MCF 10A (cell line): ENCODE results near the gene LSP1. TPM values are rescaled to one million over a fixed set of nuclear protein-coding genes. Genes with fewer than 3 reads are reported as not detected.

Experiments used
- BruUV-seq: library from RNA; stranded (reverse); fragments of 400-500 nt; replicated peaks from 2 replicates; lab custom pipeline; 2021; lab: Mats Ljungman, UMichigan
- CTCF ChIA-PET: fragments of 300-600 bp; sonication (Branson Sonifier 250); formaldehyde crosslinking; extraction: SDS; loops from one replicate; lab custom pipeline; 2021; ENCODE audit warnings: antibody characterized with exemption, inconsistent platforms; lab: Yijun Ruan, JAX
- POLR2A ChIA-PET: fragments of 300-600, 350-650 bp; sonication (Branson Sonifier 250); formaldehyde crosslinking; extraction: SDS; loops from one replicate; lab custom pipeline; 2020; ENCODE audit warnings: antibody characterized with exemption, inconsistent platforms; lab: Yijun Ruan, JAX
- DNase-seq: peaks from one replicate; pipeline ENCODE4 v3.0.0-alpha.2; 2018; ENCODE audit not compliant: unreplicated experiment
- H3K27ac Mint-ChIP-seq: one replicate; pipeline ENCODE4 v1.8.0; 2022; ENCODE audit warnings: mild to moderate bottlenecking, low read depth, mixed read lengths; ENCODE audit not compliant: unreplicated experiment
- H3K27me3 Mint-ChIP-seq: one replicate; pipeline ENCODE4 v1.8.0; 2022; ENCODE audit warnings: mixed read lengths; ENCODE audit not compliant: insufficient read depth, unreplicated experiment
- H3K36me3 Mint-ChIP-seq: one replicate; pipeline ENCODE4 v1.8.0; 2022; ENCODE audit warnings: mild to moderate bottlenecking, moderate library complexity, mixed read lengths; ENCODE audit not compliant: insufficient read depth, unreplicated experiment
- H3K4me1 Mint-ChIP-seq: one replicate; pipeline ENCODE4 v1.8.0; 2022; ENCODE audit warnings: mixed read lengths; ENCODE audit not compliant: insufficient read depth, unreplicated experiment
- H3K4me3 Mint-ChIP-seq: one replicate; pipeline ENCODE4 v1.8.0; 2022; ENCODE audit warnings: mild to moderate bottlenecking, moderate library complexity, mixed read lengths; ENCODE audit not compliant: unreplicated experiment
- H3K9me3 Mint-ChIP-seq: one replicate; pipeline ENCODE4 v1.8.0; 2022; ENCODE audit warnings: mixed read lengths; ENCODE audit not compliant: unreplicated experiment
- intact Hi-C: fragments of 100-400 bp; cut with micrococcal nuclease; formaldehyde crosslinking; loops from 2 replicates; pipeline ENCODE4 v1.14.1; 2022
- total RNA-seq: library from RNA; stranded (reverse); gene quantifications from 2 replicates; pipeline ENCODE4 v1.2.3, GENCODE V29; 2022
- TF ChIP-seq, protein P1 (sequence below): fragments of 200-600 bp; IDR thresholded peaks from one replicate; pipeline ENCODE4 v1.8.0; 2022; ENCODE audit warnings: antibody characterized with exemption, mild to moderate bottlenecking; ENCODE audit not compliant: unreplicated experiment

LSP1 gene
- total RNA-seq, 1 experiment from 2014 or later = 3.7 TPM

GRCh38 chr11:1847926-1848639, 4.8 kb upstream of the LSP1 start:
- H3K4me1 Mint-ChIP-seq = peaks cover 36% of the 10 kb centered on the region

DNA sequence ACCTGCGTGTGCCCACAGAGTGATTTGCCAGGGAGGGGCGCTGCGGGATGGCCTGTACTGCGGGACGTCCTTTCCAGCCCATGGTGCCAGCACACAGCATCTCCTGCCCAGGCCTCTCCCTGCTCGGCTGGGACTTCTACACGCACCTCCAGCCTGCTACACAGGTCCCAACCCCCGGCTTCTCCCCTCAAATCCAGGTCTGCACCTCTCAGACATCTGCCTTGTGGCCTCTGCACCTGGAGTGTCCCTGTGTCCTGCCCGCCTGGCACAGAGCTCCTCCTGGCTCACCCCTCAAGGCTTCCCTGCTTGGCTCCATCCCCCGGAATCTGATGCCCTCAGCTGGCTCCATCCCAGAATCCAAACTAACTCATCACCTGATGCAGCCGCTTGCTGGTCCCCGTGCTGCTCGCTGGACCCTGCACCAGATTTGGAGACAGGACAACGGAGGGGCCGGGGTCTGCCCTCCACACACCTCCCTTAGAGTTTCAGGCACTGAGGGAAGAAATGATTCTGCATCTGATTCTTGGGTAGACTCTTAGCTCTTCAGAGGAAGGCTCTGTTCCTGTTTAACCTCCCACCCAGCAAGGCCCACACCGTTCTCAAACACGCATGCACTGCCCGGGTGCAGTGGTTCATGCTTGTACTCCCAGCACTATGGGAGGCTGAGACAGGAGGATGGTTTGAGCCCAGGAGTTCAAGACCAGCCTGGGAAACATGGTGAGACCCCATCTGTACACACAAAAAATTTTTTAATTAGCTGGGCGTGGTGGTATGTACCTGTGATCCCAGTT, 4.0 kb upstream of the LSP1 start:
- Mint-ChIP-seq H3K4me3 (no peak overlapping the region), H3K27me3 (no peaks in the 10 kb centered on the region), H3K4me1 (peaks cover 29% of the 10 kb centered on the region), H3K36me3 (peaks cover 10% of the 10 kb centered on the region), H3K9me3 (no peaks in the 10 kb centered on the region), H3K27ac (no peak overlapping the region)
- DNase-seq = no peak
- CTCF ChIA-PET = interaction anchor here (1.1 to 2.7 kb wide), 3 partner anchors 16 to 155 kb away, joined by 3 to 11 read pairs (median 5); no protein-coding TSS in a partner anchor
- POLR2A ChIA-PET = interaction anchor here (0.9 to 1.0 kb wide), 2 partner anchors 9 to 14 kb away, joined by 3 to 6 read pairs; partner anchors contain the start of gene SYT8
- BruUV-seq = no TSS peak
- TF ChIP-seq, protein P1, sequence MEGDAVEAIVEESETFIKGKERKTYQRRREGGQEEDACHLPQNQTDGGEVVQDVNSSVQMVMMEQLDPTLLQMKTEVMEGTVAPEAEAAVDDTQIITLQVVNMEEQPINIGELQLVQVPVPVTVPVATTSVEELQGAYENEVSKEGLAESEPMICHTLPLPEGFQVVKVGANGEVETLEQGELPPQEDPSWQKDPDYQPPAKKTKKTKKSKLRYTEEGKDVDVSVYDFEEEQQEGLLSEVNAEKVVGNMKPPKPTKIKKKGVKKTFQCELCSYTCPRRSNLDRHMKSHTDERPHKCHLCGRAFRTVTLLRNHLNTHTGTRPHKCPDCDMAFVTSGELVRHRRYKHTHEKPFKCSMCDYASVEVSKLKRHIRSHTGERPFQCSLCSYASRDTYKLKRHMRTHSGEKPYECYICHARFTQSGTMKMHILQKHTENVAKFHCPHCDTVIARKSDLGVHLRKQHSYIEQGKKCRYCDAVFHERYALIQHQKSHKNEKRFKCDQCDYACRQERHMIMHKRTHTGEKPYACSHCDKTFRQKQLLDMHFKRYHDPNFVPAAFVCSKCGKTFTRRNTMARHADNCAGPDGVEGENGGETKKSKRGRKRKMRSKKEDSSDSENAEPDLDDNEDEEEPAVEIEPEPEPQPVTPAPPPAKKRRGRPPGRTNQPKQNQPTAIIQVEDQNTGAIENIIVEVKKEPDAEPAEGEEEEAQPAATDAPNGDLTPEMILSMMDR = no peak
- intact Hi-C loops = no loop called here

More at GRCh38 chr11:1847926-1848639, 4.8 kb upstream of the LSP1 start:
- TF ChIP-seq, protein P1 = no peak
- H3K36me3 Mint-ChIP-seq = peaks cover 14% of the 10 kb centered on the region
- ChIA-PET POLR2A (interaction anchor here (0.9 to 1.0 kb wide), 2 partner anchors 10 to 14 kb away, joined by 3 to 6 read pairs; partner anchors contain the start of gene SYT8), CTCF (interaction anchor here (1.1 to 2.7 kb wide), 4 partner anchors 14 to 154 kb away, joined by 3 to 11 read pairs (median 4); partner anchors contain the start of gene SYT8)
- intact Hi-C loops = no loop called here
- BruUV-seq = no TSS peak
- H3K27me3 Mint-ChIP-seq = no peaks in the 10 kb centered on the region
- no peaks in the 10 kb centered on the region for H3K9me3 Mint-ChIP-seq
- H3K4me3 Mint-ChIP-seq = no peak overlapping the region
- no peak for DNase-seq
- no peak overlapping the region for H3K27ac Mint-ChIP-seq

- H3K27me3 Mint-ChIP-seq = no peaks in the 10 kb centered on the region
- BruUV-seq = no TSS peak
- peaks cover 7% of the 10 kb centered on the region for H3K36me3 Mint-ChIP-seq
- POLR2A ChIA-PET = no interaction called here
- TF ChIP-seq, protein P1 = no peak
- no peak for DNase-seq
- peaks cover 15% of the 10 kb centered on the region for H3K4me1 Mint-ChIP-seq
- no peak overlapping the region for H3K27ac Mint-ChIP-seq
- CTCF ChIA-PET = interaction anchor here (0.8 kb wide), 1 partner anchor 199 kb away, joined by 3 read pairs; no protein-coding TSS in a partner anchor
- H3K9me3 Mint-ChIP-seq = no peaks in the 10 kb centered on the region
- intact Hi-C loops = no loop called here
- no peak overlapping the region for H3K4me3 Mint-ChIP-seq
Measured at GRCh38 chr11:1851468-1852180, 1.3 kb upstream of the LSP1 start.
